ENCODE results near the gene ARL8A.
"Not testable (repeated sequence)": the region's sequence is repeated elsewhere in the genome, so short reads cannot be mapped to it uniquely, and the experiment has no call there.

Gene ARL8A

DNA sequence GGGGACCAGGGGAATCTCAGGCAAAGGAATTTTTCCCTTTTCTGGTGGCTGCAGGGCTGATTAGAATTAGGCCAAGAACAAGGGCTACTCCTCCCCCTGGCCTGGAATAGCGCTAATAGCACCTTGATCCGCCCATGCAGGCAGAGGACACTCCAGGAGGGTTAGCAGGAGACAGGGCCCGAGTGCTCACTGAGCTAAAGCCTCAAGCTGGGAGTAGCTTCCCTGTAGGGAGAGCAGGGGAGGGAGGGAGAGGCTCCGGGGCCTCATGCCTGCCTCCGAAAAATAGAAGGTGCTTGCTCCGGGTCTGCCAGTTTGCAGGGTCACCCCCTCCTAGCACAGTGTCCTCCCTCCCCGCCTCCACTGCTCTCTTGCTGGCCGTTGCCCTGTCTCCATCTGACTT, 12.1 kb upstream of the ARL8A start:
- no peak for DNase-seq

DNA sequence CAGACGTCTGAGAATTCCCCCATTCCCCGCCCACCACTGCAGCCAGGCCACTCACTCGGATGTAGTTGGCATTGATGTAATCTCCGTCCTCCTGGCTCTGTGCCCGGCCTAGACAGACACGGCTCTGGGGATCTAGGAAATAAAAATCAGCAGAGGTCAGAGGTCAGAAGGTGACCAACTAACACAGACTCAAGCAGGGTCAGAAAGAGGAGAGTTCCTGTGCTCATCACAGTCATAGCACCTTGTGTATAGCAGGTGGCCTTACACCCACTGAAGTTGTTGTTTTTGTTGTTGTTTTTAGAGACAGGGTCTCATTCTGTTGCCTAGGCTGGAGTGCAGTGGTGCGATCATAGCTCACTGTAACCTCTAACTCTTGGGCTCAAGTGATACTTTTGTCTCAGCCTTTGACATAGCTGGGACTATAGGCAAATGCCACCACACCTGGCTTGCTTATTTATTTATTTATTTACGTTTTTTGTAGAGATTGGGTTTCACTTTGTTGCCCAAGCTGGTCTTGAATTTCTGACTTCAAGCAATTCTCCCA, 11.0 kb upstream of the ARL8A start:
- no peak for DNase-seq

DNA sequence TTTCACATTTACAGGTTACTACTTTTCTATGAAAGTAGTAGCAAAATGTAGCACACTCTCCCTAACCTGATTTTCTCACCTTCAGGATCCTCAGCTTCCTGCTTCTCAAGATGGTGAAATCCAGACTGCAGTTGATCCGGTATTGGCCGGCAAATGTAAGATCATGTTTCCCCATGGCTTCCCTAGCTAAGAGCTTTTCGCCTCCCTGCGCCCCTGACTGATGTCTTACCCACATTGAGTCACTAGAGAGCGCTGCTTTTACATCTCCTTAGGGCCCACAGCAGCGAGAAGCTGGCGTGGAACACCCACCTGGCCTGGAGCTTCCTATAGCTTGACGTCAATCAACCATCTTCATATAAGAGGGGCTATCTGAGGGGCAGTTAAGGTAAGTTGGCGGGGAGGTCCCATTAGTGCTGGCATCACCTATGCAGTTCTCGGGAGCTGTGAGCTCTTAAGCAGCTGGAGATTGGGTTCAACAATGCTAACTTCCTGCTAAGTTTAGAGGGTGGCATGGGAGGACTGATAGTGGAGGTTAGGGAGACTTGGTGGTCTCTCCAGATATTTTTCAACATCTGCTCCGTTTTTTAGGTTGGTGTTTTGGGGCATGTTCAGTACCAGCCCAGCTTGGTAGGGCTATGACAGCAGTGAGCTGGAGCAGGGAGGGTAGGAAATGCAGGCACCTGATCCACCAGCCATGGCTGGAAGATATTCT, 10.4 kb upstream of the ARL8A start:
- DNase-seq: no peak

DNA sequence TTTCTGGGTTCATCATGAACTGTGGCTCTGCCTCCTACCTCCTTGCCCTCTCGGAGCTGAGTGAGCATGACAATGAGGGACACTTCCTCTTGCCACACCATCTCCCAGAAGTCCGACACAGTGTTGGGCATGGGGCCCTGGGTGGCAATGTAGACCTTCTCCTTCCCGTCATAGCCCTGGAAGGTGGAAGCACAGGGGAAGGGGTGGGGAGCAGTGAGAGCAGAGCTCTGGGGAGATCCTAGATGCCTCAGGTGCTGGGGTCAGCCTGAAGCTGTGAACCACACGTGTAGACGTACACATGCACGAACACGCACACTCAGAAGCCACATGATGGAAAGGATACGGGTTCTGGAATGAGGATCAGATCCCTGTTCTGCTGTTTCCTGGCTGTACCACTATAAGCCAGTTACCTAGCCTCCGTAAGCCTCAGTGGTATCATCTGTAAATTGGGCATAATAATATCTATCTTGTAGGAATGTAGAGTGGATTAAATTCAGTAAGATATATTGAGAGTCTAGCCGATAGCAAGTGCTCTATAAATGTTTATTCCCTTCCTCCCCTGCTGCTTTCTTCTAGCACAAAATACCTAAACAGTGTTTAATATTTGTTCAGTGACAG, 9.7 kb upstream of the ARL8A start:
- DNase-seq: no peak

DNA sequence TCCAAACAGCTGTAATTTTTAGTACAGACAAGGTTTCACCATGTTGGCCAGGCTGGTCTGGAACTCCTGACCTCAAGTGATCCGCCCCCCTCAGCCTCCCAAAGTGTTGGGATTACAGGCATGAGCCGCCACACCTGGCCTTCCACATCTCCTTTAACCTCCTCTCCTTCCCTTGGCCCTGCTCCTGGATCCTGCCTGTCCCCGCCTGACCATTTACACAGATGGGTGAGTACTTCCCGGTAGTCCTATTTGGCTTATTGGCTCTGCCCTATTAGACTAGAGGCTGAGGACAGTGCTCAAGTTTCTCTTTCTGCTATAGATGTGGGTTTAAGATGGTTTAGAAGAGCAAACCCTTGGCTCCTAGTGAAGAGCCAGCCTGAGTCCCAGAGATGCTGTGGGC, 8.7 kb upstream of the ARL8A start:
- DNase-seq: no peak

DNA sequence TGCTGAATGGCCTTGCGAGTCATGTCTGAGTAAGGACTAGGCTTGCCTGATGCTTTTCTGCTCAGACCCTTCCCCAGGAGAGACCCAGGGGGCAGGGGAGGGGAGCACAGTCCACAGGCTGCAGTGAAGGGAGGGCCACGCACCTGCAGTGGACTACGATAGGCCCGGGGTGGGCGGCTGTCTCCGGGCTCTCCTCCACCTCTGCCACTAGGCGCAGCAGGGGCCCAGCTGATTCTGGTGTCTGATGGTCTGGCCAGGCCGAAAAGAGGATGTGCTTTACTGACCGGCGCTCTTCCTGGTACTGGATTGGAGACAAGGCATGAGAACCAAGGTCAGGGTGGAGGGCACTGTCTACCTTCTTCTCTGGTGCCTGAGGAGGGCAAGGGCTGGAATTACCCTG, 7.9 kb upstream of the ARL8A start:
- no peak for DNase-seq

DNA sequence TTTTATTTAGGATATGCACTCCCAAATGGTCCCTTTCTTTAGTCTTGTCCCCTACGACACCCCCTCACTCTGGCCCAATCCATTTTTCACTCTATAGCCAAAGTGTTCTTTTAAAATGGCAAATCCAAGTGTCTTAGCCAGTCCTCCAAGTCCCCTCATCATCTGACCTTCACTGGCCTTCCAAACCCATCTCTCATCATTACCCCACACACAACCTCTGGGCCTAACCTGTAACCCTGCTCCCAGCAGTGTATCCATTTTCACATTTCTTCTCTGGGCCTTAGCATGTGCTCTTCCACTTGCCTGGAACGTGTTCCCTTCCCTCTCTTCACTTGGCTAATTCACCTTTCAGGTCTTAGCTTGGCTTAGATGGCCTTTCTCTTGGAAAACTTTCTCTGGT, 6.5 kb upstream of the ARL8A start:
- DNase-seq: no peak

DNA sequence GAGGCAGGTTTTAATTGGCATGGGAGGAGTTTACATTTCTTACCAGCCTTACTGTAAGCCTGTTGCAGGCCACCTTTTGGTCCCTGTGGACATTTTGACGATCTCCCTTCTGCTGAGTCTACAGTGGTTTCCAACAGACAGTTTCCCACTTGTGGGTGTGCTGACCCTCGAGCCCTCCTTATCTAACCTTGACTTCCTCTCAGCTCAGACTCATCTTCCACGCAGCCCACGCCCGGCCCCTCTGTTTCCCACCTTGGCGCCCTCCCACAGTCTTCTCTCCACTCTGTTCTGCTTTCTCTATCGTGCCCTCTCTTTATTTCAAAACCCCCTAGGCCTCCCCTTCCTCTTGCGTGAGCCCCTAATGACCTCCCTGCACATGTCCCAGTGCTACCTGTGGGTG, 6.1 kb upstream of the ARL8A start:
- DNase-seq: no peak

DNA sequence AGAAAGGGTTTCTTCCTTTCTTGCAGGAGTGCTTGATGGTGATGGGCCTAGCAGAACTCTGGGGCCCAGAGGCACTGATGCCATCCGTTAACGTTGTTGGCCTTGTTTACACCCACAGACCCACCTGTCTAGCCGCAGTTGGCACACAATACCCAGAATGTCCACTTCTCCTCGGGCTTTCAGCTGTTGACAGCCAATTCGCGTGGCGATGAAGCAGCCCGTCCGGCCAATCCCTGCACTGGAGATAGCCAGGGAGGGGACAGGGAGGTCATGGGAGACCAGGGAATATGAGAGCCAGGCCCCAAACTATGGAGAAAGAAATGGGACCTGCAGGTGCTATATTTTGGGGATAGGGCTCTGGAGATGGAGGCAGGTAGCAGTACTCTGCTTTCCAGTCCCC, 5.7 kb upstream of the ARL8A start:
- DNase-seq: no peak

DNA sequence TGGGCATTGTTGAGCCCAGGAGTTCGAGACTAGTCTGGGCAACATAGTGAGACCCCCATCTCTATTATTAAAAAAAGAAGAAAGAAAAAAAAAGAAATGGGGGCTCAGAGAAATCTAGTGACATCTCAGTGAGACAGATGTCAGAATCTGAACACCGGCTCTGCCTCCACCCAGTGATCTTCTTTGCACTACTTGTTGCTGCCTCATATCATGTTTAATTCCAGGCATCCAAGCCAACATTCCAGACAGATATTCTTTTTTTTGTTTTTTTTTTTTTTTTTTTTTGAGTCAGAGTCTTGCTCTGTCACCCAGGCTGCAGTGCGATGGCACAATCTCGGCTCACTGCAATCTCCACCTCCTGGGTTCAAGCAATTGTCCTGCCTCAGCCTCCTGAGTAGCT, 5.0 kb upstream of the ARL8A start:
- no peak for DNase-seq

DNA sequence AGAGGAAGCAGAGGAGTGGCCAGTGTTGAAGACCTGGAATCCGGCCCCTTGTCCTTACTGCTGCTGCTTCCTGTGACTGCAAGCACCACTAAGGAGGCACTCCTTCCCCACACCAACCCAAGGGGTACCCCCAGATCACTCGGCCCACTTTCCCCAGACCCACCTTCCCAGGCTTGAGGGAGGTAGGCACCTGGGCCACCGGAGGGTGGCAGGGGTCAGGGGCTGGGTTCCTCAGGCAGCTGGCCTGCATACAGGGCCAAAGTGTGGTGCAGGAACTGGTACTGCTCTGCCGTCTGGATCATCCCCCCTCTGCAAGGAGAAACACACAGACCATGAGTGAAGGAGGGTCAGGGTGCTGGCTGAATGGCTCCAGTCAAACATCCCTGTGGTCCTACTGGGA, 3.9 kb upstream of the ARL8A start:
- DNase-seq: no peak

DNA sequence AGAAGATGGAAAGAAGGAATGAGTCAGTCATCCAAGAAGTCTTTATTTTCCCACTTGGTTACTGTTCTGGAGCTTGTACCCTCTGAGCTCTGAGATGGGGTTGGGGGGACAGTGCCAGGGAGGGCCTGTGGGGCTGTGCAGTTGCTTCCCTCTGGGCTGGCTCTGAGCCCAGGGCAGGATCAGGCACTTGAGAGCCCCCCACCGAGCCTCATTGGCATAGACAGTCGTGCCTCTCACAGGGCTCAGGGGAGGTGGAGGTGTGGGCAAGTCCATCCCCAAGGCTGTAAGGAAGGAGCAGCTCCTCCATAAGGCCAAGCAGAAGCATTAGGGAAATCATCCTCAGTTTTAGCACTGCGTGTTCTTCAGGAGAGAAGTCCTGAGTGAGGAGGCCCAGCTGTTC, 2.5 kb upstream of the ARL8A start:
- no peak for DNase-seq

DNA sequence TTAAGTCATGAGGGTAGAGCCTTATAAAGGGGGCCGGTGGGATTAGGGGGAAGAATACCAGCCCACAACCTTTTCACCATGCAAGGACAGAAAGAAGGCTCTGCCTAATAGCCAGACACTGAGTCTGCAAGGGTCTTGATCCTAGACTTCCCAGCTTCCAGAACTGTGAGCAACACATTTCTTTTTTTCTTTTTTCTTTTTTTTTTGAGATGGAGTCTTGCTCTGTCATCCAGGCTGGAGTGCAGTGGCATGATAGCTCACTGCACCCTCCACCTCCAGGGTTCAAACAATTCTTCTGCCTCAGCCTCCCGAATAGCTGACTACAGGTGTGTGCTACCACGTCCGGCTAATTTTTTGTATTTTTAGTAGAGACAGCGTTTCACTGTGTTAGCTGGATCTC, 1.7 kb upstream of the ARL8A start:
- no peak for DNase-seq

DNA sequence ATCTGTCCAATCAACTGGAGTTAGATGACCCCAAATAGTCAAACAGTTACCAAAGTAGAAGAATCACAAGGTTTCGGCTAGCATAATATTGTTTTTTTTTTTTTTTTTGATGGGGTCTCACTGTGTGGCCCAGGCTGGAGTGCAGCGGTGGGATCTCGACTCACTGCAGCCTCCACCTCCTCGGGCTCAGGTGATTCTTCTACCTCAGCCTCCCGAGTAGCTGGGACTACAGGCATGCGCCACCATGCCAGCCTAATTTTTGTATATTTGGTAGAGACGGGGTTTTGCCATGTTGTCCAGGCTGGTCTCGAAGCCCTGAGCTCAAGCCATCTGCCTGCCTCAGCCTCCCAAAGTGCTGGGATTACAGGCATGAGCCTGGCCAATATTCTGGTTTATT, 1.2 kb upstream of the ARL8A start:
- DNase-seq: not testable (repeated sequence)

DNA sequence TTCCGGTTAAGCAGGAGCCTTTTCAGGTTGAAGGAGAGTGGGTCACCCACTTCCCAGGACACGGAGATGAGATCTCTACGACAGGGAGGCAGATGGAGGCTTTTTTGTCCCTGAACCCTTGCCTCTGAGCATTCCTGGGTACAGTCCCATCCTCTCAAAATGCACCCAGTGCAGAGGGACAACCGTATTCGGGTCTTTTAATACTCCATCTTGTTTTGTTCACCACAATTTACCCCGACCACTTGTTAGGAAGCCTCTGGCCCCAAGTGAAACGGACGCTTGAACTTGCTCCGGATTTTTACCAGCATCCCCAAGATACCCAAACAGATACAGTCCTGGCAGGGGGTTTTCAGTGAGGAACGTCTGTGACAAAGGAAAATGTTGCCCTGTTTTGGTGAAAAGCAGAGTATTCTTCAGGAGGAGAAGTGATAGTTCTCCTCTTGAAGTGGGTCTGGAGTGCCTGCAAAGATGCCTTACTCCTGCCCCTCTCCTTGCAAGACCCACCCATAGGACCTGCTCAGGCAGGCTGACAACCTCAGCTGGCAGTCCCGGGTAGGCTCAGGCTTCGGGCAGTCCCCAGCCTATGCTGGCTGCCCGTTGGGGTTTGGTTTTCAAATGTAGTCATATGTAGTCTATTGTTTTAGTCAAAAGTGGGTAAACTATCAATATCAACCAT, 669 bp upstream of the ARL8A start:
- no peak for DNase-seq

DNA sequence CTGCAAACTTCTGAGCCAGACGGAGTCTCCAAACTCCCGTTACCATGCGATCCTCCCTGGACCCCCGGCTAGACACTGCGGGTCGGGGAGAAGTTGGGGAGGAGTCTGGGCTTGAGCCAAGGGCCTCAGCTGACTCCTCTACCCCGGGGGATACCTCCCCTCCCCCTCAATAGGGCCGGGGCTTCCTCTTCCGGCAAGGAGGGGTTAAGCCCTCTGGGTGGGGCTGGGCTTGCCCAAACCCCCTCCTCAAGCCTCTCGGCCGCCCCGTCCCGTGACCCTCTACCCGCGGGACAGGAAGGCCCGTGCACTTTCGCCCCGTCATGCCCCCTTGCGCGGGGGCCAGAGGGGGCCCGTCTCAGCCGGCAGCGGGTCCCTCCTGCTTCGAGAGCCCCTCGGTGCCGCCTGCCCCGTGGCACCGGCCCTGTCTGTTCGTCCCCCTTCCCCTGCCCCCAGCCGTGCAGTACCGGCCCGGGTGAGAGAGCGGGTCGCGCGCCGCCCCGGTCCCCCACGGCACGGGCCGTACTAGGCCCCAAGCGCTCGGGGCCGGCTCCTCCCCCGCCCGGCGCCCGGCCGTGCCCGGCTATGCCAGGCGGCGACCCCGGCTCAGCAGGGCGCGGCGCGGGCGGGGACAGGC, 652 bp downstream of the ARL8A start:
- DNase-seq: no peak

DNA sequence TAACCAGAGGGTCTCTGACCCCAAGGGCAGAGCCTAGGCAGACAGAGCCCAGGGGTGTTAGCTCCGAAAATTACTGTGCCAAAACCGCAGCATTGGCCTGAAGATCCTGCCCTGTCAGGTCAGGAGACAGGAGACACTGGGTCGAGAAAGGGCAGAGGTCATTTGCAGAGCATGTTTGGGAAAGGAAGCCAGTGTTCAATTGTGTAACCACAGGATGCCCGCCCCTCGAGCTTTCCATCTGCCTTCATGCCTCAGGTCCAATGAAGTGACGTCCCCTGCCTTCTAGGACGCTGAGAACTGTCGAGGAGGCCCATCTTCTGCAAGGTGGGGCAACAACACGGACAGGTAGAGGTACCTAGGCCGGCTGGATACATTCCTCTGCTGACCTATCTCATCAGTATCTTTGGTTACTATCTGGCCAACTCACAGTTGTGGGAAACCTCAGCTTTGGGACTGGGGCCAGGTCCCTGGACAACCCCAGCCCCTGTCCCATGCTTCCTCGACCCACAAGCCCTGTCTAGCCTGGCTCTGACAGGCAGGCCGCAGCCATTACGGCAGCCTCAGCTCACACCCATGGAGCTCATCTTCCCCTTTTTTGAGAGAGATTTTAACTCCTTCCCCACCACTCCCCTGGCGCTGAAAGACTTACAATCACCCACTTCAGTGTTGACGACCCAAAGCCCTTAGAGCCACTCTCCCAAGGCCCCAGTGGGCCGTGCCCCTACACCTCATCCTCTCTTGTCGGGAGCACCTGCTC, 1.3 kb downstream of the ARL8A start:
- no peak for DNase-seq

DNA sequence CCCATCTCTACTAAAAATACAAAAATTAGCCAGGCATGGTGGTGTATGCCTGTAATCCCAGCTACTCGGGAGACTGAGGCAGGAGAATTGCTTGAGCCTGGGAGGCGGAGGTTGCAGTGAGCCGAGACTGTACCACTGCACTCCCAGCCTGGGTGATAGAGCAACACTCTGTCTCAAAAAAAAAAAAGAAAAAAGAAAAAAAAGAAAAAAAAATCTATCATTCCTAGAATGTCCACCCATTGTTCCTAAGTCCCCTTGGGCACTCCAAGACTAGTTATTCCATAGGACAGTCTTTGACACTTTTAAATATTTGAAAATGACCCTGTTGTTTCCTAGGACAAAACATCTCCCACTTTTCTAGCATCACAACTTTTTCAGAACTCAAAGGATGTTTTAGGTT, 3.1 kb downstream of the ARL8A start:
- not testable (repeated sequence) for DNase-seq

DNA sequence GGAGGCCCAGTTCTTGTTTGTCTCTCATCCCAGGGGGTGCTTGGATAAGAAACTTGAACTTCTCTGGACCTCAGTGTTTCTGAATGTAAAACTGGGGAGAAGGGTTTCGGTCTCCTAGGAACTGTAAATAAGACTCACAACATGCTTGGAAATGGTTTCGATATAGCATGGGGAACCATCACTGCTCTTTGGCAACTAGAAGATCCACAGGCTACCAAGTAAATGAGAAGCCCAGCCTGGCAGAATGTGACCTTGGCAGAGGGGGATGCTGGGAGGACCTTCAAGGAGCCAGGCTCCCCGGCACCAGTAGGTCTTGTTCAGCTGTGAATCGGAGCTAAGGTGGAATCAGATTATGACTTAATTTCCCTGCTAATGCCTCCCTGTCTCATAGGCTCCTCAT, 3.7 kb downstream of the ARL8A start:
- no peak for DNase-seq

DNA sequence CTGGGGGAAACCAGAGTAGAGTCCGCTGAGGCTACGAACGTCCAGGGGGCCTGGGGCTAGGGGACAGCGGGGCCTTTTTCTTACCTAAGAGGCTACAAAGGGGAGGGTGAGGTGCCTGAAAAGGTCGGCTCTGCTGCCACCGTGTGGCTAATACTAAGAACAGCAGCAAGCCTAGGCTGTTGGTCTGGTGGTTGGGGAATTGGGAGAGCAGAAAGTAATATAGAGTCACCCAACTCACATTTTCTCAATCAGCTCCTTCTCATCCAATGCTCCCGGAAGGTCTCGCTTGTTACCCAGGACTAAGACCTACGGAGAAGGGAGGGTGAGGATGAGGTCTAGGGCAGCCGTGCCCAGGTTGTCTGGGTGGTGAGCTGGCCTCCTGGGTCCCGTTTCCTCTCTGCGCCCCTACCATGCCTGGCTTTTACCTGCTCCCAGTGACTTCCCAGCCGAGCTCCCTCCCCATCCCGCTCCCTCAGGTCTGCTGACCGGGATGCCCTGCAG, 9.3 kb downstream of the ARL8A start:
- DNase-seq: no peak

DNA sequence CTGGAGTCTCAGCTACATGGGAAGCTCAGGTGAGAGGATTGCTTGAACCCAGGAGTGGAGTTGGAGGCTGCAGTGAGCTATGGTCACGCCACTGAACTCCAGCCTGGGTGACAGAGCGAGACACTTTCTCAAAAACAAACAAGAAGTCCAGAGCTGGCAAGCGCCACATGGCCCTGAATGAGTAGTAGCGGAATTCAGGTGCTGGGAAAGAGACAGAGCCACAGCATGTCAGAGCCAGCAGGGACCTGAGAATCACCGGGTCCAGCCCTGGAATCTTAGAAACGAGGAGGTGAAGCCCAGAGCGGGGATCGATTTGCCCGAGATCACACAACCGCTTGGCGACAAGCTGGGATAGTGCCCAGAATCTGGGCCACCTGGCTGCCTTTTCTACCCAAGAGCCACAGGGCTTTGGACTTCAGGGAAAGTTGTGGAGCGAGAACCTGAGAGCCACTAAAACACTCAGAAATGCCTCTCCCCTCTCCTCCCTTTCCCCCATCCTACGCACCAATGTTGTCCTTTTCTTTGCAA, 9.8 kb downstream of the ARL8A start:
- DNase-seq: no peak

DNA sequence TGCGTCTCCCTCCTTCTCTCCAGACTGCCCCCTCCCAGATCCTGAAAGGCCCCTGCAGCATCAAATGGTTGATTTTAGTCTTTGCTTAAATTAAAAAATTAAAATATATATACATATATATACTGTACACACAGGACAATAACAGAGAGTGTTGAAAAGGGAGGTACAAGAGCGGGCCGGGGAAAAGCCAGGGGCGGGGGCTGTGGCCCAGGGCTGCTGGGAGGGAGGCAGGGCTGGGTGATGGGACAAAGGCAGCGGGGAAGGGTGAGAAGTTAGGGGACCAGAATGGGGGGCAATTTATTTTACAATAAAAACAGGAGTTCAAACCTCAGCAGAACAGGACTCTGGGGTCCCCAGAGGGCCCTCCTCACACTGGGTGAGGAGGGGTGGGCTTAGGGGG, 10.5 kb downstream of the ARL8A start:
- no peak for DNase-seq

DNA sequence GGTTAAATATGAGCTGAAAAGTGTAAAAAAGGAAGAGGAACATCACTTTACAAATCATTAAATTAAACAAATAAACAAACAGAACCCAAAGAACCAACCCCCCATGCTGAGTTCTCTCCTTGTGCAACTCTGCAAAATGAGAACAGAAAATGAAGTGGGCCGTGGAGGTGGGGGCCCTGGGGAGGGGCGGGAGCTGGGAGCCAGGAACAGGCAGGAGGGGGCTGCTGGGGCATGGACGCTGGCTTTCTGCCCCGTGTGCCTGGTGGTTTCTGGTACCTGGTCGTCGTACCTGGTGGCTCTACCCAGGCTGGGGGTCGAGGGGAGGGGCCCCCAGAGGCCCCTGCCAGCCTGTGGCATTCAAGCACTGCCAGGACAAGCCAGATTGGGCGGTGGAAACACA, 11.0 kb downstream of the ARL8A start:
- no peak for DNase-seq
